ENCODE results near the gene MCM3. TPM values are rescaled to one million over a fixed set of nuclear protein-coding genes. Genes with fewer than 3 reads are reported as not detected.

The MCM3 gene
- total and polyA plus RNA-seq, 2 donors (not counting 1 experiment from before 2014, with no cell fraction given), result 34.3 to 58.5 TPM

- ATAC-seq (ENCODE audit: low read depth) (no peak), DNase-seq (no peak)
- Histone ChIP-seq H2AFZ (ENCODE audit: insufficient read depth, low read depth, low read length, poor library complexity, severe bottlenecking) (no peak overlapping the region), H3K27me3 (replicated peaks in 1 of 4; ENCODE audit: control extremely low read depth in 1 of 4, control insufficient read depth in 3 of 4, insufficient read depth in 4 of 4, low read length in 3 of 4) (no peaks in the 10 kb centered on the region), H3K9me3 (ENCODE audit: control extremely low read depth in 1 of 3, control insufficient read depth in 2 of 3, insufficient read depth in 1 of 3, low read length in 2 of 3) (no peaks in the 10 kb centered on the region), H3K4me1 (ENCODE audit: control insufficient read depth in 2 of 2, insufficient read depth in 2 of 2, low read length in 2 of 2) (peaks cover 2 to 3% of the 10 kb centered on the region in 2 donors), H3K9ac (ENCODE audit: low read length) (no peak overlapping the region), H4K20me1 (ENCODE audit: control insufficient read depth, insufficient read depth, low read length, poor library complexity, severe bottlenecking) (no peaks in the 10 kb centered on the region), H3K36me3 (replicated peaks in 1 of 2; ENCODE audit: control extremely low read depth in 1 of 2, control insufficient read depth in 1 of 2, extremely low read depth in 1 of 2, insufficient read depth in 2 of 2, low read length in 1 of 2) (no peaks in the 10 kb centered on the region), H3K79me2 (ENCODE audit: control insufficient read depth, insufficient read depth, low read length) (no peaks in the 10 kb centered on the region), H3K27ac (ENCODE audit: low read length in 2 of 2) (no peak overlapping the region), H3K4me3 (ENCODE audit: control extremely low read depth in 1 of 5, extremely low read depth in 1 of 5, insufficient read depth in 1 of 5, low read depth in 2 of 5, low read length in 4 of 5) (no peak overlapping the region), H3K4me2 (replicated peaks; ENCODE audit: low read depth, low read length, poor library complexity, severe bottlenecking) (no peak overlapping the region)
- Mint-ChIP-seq H3K27ac (no peak overlapping the region), H3K9me3 (ENCODE audit: insufficient read depth) (no peaks in the 10 kb centered on the region), H3K4me3 (no peak overlapping the region), H3K4me1 (peaks cover 13% of the 10 kb centered on the region), H3K27me3 (no peaks in the 10 kb centered on the region)
- ChIA-PET CTCF (no interaction called here), POLR2A (no interaction called here)
- WGBS (ENCODE audit: insufficient coverage), result 75% methylated on average over 1 of the region's 2 CpGs
- intact Hi-C loops (cut with micrococcal nuclease), result no loop called here
- TF ChIP-seq EZH2 (IDR thresholded peaks at IDR 0.05; ENCODE audit: borderline replicate concordance, insufficient read depth, low read depth, low read length, poor library complexity, severe bottlenecking), result no peak
- TF ChIP-seq, protein P1, sequence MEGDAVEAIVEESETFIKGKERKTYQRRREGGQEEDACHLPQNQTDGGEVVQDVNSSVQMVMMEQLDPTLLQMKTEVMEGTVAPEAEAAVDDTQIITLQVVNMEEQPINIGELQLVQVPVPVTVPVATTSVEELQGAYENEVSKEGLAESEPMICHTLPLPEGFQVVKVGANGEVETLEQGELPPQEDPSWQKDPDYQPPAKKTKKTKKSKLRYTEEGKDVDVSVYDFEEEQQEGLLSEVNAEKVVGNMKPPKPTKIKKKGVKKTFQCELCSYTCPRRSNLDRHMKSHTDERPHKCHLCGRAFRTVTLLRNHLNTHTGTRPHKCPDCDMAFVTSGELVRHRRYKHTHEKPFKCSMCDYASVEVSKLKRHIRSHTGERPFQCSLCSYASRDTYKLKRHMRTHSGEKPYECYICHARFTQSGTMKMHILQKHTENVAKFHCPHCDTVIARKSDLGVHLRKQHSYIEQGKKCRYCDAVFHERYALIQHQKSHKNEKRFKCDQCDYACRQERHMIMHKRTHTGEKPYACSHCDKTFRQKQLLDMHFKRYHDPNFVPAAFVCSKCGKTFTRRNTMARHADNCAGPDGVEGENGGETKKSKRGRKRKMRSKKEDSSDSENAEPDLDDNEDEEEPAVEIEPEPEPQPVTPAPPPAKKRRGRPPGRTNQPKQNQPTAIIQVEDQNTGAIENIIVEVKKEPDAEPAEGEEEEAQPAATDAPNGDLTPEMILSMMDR (IDR thresholded peaks at IDR 0.05), result no peak
Observed at GRCh38 chr6:52328729-52329128, 44.2 kb upstream of the MCM3 start.

DNA sequence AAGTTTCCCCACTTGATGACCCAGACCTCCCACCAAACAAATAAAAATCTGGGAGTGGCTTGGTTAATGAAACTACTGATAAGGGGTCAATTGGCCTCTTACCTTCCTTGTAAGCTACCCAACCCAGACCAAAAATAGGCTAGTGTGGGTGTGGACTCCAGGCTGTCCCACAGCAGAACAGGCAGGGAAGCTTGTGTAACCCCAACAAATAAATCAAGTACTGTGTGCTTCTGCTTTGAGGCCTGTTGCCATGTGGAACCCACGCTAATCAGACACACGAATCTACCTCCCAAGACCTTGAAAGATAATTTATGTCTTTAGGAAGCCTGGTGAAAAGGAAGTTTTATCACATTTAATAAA, 43.7 kb upstream of the MCM3 start:
- ChIA-PET POLR2A (no interaction called here), CTCF (interaction anchor here (1.6 kb wide), 1 partner anchor 34 kb away, joined by 4 read pairs; the partner anchor contains the start of gene PAQR8)
- Histone ChIP-seq H3K27me3 (replicated peaks in 1 of 4; ENCODE audit: control extremely low read depth in 1 of 4, control insufficient read depth in 3 of 4, insufficient read depth in 4 of 4, low read length in 3 of 4) (no peaks in the 10 kb centered on the region), H2AFZ (ENCODE audit: insufficient read depth, low read depth, low read length, poor library complexity, severe bottlenecking) (no peak overlapping the region), H3K4me2 (replicated peaks; ENCODE audit: low read depth, low read length, poor library complexity, severe bottlenecking) (no peak overlapping the region), H3K27ac (ENCODE audit: low read length in 2 of 2) (no peak overlapping the region), H3K79me2 (ENCODE audit: control insufficient read depth, insufficient read depth, low read length) (no peaks in the 10 kb centered on the region), H3K9ac (ENCODE audit: low read length) (no peak overlapping the region), H3K4me1 (ENCODE audit: control insufficient read depth in 2 of 2, insufficient read depth in 2 of 2, low read length in 2 of 2) (no peaks in the 10 kb centered on the region), H4K20me1 (ENCODE audit: control insufficient read depth, insufficient read depth, low read length, poor library complexity, severe bottlenecking) (no peaks in the 10 kb centered on the region), H3K36me3 (replicated peaks in 1 of 2; ENCODE audit: control extremely low read depth in 1 of 2, control insufficient read depth in 1 of 2, extremely low read depth in 1 of 2, insufficient read depth in 2 of 2, low read length in 1 of 2) (no peaks in the 10 kb centered on the region), H3K9me3 (ENCODE audit: control extremely low read depth in 1 of 3, control insufficient read depth in 2 of 3, insufficient read depth in 1 of 3, low read length in 2 of 3) (no peaks in the 10 kb centered on the region), H3K4me3 (ENCODE audit: control extremely low read depth in 1 of 5, extremely low read depth in 1 of 5, insufficient read depth in 1 of 5, low read depth in 2 of 5, low read length in 4 of 5) (no peak overlapping the region)
- no peaks in the 10 kb centered on the region for H3K9me3 Mint-ChIP-seq (ENCODE audit: insufficient read depth)
- DNase-seq (no peak), ATAC-seq (ENCODE audit: low read depth) (no peak)
- H3K4me1 Mint-ChIP-seq, result peaks cover 10% of the 10 kb centered on the region
- no CpG with 5 or more reads among the region's 2 CpGs for WGBS (ENCODE audit: insufficient coverage)
- no peak overlapping the region for H3K27ac Mint-ChIP-seq
- intact Hi-C loops (cut with micrococcal nuclease), result no loop called here
- no peak overlapping the region for H3K4me3 Mint-ChIP-seq
- TF ChIP-seq, protein P1 (IDR thresholded peaks at IDR 0.05), result no peak
- TF ChIP-seq EZH2 (IDR thresholded peaks at IDR 0.05; ENCODE audit: borderline replicate concordance, insufficient read depth, low read depth, low read length, poor library complexity, severe bottlenecking), result no peak
- H3K27me3 Mint-ChIP-seq, result no peaks in the 10 kb centered on the region
